ENCODE data around the gene EEF2K.
A peak's percentile ranks its signal among the peaks of the same experiment; 100 is the strongest.

EEF2K gene

DNA sequence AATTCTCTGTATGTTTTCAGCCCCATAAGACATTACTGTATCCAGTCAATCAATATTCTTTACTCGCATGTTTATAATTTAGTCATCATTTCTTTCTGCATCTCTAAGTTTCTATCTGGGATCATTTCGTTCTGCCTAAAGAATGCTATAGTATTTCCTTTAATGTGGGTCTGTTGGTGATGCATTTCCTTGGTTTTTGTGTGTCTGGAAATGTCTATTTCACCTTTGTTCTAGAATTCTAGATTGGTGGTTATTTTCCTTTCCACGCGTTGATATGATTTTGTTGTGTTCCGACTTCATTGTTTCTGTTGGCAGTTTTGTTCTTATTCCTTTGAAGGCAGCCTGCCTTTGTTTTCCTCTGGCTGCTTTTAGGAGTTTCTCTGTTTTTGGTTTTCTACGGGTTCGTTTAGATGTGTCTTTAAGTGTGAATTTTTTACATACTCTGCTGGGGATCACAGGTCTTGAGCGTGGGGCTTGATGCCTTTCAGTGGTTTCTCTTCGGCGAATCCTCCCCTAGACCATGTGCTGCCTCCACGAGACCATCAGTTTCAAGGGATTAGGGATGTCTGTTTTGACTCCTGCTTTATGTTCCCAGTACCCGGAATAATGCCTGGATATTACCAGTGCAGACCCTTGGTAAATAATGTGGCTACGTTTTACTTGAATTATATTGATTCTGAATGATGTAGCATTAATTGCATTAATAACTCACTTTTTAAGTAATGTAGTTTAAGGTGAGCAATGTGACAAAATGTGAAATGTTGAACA lies 114.7 kb downstream of the EEF2K start:
- DNase-seq = no peak

DNA sequence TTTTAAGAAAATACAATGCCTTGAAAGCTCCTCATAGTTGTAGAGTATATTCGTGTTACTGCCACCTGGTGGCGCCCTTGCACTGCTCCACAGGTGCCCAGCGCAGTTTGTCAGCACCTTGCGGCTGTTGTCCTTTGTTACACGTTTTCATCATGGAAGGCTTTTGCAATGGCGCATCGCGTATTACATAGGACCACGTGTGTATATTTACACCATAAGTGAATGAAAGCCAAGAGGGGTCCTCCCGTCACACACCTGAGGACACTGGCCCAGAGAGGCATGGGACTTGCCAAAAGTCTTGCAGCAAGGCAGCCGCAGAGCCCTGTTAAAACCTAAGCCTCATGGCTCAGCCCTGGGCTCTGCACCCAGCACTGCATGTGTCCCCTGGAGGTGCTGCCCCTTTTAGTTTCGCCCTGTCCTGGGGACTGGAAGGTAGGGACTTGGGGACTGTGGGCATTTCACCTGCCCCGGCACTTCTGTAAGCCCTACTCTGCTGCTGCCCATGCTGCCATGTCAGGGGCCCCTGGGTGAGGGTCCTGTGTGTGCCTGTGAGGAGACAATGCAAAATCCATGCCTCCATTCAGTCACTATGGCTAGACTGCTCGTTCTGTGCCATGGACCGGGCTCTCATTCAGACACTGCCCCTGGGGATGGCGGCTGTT lies 115.4 kb downstream of the EEF2K start:
- peak; percentile 50 for DNase-seq

DNA sequence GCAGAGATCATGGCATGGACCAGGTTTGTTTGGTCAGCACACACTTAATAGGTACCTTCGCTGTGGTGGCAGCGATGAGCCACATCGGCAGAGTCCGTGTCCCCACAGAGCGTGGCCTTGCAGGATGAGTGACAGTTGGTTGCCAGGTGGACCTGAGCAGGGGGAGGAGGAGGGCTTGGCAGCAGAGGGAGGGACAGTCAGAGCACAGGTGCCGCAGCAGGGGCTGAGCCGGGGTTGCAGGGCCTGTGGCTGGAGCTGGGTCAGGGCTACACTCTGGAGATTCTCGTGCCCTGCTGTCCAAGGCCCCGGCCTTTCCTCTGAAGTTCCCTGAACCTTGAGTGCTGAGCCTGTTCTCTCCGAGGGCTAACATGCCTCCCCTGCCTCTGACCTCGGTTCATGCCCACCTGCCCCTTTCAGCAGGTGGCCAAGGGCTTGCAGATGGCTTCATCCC lies 116.0 kb downstream of the EEF2K start:
- DNase-seq = no peak

DNA sequence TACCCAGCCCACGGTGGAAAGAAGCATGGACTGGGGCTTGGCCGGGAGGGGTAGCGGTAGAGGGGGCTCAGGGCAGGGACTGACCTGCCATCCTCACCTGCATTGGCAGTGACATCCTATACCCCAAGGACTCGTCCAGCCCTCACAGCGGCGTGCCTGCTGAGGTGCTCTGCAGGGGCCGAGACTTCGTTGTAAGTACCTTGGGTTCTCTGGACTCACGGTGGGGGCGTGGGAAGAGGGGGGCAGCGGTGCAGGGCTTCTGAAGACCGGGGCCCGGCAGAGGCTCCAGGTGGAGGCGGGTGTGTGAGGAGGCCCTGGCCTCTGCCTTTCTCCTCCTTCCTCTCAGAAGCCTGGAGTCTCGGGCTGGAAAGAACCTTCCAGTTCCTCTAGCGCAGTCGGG lies 116.7 kb downstream of the EEF2K start:
- DNase-seq = no peak

DNA sequence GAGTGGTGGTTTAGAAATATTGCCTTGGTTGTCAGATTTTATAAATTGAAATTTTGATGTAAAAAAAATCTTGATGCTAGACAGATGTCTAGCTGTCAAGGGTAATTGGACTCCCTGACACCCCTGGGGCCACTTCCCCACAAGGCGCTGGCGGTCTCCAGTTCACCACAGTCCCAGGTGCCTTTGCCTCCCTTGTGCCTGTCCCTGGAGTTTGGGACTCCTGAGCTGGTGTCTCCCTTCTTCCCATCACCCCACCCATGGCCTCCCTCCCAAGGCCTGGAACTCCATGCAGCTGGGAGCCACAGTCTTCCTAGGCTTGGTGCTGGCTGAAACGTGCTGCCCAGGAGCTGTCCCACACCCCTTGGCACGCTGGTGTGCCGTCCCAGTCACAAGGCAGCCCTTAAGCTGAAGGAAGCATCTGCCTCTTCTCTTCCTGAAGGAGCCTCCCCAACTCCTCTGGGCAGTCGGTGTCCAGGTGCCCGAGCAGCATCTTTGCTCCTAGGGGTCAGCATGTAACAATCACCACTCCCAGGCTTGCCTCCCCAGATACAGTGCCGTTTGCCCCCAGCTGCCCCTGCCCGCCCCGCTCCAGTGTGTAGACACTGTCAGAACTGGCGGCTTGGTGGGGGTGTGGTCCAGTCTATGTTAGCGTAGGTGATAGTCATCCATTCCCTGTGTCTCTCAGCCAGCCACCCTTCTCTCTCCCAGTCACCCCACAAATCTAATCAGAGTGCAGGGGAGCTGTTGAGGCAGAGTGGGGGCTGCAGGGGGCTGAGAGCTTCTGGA lies 117.3 kb downstream of the EEF2K start:
- DNase-seq = no peak

DNA sequence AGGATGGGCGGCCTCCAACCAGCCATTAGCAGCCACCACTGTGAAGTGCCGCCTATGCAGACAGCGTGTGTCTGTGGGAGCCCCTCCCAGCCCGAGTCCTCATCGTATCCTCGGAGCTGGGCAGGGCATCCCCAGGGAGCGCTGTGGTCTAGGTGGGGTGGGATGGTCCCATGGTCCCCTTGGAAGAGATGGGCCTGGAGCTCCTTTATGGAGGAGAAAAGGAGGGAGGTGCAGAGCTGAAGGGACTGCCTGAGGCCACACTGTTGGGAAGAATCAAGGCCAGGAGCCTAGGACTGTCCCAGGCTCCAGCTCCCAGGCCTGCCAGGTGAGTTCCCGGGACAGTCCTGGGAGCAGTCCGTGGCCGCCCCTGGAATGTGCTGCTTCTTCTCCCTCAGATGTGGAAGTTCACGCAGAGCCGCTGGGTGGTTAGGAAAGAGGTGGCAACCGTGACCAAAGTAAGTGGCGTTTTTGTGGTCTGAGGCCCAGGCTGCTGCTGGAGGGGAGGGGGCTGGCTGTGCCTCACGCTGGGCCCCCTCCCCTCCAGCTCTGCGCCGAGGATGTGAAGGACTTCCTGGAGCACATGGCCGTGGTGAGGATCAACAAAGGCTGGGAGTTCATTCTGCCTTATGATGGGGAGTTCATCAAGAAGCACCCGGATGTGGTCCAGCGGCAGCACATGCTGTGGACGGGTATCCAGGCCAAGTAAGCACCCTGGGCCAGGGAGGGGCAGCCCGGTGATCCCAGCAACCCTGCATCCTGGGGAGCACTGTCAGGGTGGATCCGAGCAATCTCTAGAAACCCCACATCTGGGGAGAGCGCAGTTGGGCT lies 118.1 kb downstream of the EEF2K start:
- no peak for DNase-seq

DNA sequence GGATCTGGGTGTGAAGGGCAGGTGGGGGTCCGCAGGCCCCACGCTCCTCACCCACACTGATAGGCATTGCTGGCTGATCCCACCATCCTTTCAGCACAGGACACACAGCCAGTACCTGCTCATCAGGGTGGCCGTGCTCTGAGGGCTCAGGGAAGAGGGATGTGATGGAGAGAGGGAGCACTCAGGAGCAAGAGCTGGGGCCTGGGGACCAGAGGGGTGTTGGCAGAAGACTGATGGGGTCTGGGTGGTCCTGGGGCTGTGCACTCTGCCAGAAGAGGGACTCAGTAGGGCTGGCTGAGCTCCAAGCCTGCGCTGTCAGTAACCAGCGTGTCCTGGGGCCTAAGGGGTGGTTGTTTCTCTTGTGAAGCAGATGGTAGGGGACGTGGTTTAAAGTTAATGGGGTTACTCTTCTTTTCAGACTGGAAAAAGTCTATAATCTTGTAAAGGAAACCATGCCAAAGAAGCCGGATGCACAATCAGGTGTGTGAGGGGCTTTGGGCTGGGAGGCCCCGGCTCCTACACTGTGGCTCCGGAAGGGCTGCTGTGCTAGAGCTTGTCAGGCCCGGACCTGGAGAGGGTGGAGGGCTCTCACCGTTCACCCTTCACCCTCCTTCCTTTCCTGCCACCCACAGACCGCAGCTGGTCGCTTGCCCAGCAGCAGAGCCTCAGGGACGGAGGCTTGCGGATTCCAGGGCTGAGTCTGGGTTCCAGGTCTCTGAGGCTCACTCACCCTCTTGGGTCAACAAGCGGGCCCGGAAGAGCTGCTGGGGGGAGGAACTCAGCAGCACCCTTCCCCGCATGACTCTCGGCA lies 118.9 kb downstream of the EEF2K start:
- DNase-seq = no peak

DNA sequence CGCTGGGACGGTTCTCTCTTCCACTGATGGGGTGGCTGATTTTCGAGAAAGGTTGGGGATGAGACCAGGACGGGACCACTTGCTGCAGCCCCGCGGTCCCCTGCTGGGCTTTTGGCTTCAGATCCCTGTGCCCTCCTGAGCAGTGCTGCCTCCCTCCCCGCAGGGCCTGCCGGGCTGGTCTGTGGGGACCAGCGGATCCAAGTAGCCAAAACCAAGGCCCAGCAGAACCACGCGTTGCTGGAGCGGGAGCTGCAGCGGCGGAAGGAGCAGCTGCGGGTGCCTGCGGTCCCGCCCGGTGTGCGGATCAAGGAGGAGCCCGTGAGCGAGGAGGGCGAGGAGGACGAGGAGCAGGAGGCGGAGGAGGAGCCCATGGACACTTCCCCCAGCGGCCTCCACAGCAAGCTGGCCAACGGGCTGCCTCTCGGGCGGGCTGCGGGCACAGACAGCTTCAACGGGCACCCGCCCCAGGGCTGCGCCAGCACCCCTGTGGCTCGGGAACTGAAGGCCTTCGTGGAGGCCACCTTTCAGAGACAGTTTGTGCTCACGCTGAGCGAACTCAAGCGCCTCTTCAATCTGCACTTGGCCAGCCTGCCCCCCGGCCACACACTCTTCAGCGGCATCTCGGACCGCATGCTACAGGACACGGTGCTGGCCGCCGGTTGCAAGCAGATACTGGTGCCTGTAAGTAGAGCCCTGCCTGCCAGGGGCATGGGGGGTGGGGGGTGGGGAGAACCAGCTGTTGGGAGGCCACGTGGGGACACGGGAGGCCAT lies 119.7 kb downstream of the EEF2K start:
- no peak for DNase-seq

DNA sequence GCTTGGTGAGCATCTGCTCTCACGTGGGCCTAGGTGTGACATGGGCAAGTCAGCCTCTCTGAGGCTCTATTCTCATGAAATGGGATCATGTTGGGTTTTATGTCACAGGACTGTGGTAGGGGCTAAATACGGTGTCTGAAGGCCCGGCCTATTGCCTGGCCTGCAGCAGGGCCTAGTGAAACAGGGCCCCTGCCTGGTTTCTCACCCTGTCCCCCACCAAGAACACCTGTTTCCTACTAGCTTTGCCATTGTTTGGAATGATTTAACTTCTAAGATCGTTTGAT lies 120.2 kb downstream of the EEF2K start:
- DNase-seq = no peak

DNA sequence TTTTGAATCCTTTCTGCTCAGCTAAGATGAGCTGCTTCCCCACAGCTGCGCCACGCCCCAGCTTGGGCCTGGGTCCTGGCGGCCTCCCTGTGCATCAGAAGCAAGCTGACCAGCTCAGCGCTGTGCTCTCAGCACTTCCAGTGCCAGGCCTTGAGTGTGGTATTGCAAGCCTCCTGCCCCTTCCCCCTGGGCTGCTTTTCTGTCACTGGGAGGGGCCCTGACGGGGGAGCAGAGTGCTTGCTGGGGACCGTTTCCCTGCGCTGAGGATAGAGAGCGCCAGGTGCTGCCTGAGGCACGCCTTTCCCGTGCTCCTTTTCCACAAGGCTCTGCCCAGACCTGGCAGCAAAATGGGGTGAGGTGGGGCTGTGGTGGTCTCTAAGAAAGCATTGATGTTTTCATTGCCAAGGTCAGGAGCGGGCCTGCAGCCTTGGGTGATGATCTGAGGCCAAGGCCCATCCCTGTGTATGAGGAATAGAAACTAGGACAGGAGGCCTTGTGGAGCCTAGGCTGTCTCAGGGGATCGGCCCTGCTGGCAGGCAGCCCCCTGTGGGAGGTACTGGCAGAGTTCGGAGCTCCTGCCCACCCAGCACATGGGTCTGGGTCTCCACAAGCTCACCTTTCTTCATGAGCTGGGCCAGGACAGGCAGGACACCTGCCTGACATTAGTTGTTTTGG lies 120.8 kb downstream of the EEF2K start:
- no peak for DNase-seq

DNA sequence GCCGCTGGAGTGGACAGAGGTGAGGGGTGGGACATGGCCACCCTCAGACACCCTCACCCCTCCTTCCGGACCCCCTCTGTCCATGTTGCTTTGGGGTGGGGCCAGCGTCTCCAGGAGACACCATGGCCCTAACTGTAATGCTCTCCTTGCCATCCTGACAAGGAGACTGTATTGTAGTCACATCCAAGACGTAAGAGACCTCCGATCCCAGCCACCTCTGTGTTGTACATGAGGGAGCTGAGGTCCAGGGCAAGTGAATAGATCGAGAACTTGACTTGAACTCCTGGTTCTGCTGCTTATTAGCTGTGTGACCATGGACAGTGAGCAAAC lies 121.3 kb downstream of the EEF2K start:
- DNase-seq = no peak

DNA sequence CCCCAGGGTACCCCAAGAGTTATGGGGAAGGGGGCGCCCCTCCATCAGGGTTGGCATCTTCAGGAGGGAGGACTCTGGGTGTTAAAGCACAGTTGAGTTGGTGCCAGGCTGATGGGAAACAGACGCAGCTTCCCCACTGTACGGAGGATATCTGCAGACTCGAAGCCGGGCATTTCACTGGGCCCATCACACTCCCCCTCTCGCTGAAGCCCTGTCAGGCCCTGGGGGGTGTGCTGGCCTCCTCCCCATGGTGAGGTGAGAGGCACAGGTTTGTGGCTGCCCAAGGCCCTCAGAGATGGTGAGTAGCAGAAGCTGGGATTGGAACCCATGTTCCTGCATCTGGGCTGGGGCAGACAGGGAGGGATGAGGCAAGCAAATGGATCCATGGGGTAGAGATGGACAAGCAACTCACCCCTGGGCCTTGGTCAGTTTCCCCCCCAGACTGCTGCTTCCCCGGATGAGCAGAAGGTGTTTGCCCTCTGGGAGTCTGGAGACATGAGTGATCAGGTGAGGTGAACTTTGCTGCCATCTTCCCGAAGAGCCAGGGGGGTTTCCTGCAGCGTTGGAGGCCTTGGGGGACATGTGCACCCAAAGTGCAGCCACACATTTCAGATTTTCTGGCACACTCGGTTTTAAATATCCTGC lies 122.1 kb downstream of the EEF2K start:
- no peak for DNase-seq

DNA sequence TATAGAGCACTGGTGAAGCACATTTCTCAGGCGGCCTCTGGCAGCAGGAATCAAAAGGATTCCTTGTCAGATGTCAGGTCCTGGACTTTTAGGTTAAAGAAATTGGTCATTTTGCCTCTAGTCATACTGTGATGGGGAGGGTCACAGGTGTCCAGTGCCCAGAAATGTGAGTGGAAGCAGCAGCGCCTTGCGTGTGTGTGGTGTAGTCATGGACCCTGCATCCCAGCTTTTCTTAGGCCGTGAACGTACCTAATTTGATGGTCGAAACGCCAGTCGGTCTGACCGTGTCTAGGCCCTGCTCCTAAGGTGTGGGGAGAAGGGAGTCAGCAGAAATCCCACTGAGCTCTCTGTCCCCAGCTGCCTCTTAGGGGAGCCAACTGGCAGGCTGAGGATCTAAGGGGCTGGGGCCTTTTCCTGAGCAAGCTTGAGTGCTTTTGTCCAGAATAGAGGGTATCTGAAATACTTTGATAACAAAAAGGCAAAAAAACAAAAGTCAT lies 123.2 kb downstream of the EEF2K start:
- DNase-seq = no peak

DNA sequence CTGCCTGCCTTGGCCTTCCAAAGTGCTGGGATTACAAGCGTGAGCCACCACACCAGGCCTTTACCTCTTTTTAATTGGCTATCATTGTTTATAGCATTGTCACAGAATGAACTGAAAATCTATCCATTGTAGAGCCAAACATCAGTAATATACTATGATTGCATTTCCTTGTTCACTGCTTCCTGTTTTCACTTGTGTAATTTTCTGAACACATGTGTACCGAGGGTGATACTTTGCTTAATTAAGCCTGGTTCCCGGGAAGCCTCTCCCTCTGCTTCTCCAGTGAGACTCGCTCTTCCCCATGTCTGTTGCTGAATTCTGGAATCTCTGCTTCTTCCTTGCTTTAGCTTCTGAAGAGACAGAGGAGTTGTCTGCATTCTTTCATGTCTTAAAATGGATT lies 124.2 kb downstream of the EEF2K start:
- DNase-seq = no peak

DNA sequence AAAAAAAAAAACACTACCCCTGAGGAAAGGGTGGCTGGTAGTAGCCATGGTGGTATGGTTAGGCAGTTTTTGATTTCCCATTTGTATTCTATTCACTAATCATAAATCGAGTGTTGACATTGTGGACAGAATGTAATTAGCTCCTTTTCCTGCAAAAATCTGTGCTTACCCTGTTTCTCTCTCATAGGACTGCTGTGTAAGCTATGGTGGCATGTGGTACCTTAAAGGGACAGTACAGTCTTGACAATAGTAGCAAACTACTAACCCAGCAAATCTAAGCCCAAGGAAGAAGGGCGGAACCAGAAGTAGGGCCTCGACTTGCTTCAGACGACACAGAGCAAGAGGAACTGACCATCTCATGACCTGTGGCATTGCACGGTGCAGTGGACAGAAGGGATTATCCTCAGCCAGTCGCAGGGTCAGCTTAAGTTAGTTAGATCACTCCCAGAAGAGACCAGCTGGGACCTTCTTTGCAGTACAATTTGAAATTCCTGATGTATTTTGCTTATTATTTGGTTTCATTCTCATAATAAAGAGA lies 127.4 kb downstream of the EEF2K start:
- no peak for DNase-seq

DNA sequence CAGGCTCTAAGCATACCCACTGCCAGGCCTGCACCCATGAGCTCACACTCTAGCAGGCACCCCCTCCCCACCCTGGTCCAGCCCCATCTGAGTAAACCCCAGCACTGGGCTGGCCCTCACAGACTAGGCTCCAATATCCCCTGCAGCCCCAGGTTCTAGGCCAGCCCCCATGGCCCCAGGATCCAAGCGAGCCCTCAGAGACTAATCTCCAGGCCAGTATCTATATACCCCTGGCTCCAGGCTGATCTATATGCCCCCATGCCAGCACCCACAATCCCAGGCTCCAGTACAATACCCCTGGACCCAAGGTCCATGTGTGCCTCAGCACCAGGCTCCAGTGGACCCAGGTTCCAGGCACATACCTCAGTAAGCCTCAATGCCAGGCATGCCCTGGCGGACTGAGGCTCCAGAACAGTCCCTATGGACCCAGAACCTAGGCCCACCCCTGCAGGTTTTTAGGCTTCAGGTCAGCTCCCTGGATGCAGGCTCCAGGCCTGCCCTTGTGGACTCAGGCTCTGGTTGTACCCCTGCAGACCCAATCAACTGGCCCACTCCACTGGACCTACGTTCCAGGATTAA lies 129.7 kb downstream of the EEF2K start:
- DNase-seq = no peak

DNA sequence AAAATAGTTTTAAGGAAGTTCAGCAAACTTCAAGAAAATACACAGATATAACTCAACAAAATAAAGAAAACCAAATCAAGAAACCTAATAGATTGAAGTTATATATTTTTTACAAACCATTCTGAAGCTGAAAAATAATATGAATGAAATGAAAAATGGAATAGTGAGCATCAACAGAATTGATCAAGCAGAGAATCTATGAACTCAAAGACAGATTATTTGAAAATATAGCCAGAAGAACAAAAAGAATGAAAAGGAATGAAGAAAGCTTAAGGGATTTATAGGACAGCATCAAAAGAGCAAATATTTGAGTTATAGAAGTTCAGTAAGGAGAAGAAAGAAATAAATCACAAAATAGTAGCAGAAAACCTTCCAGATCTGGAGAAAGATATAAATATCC lies 130.5 kb downstream of the EEF2K start:
- no peak for DNase-seq

DNA sequence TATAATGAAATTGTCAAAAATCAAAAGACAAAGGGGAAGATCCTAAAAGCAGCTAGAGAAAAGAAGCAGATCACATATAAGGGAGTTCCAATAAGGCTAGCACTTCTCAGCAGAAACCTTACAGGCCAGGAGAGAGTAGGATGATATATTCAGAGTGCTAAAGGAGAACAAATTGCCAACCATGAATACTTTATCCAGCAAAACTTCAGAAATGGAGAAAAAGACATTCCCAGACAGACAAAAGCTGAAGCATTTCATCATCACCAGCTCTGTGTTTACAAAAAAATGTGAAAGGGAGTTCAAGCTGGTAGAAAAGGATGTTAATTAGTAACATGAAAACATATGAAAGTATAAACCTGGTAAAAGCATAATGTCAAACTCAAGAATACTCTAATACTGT lies 131.0 kb downstream of the EEF2K start:
- no peak for DNase-seq

DNA sequence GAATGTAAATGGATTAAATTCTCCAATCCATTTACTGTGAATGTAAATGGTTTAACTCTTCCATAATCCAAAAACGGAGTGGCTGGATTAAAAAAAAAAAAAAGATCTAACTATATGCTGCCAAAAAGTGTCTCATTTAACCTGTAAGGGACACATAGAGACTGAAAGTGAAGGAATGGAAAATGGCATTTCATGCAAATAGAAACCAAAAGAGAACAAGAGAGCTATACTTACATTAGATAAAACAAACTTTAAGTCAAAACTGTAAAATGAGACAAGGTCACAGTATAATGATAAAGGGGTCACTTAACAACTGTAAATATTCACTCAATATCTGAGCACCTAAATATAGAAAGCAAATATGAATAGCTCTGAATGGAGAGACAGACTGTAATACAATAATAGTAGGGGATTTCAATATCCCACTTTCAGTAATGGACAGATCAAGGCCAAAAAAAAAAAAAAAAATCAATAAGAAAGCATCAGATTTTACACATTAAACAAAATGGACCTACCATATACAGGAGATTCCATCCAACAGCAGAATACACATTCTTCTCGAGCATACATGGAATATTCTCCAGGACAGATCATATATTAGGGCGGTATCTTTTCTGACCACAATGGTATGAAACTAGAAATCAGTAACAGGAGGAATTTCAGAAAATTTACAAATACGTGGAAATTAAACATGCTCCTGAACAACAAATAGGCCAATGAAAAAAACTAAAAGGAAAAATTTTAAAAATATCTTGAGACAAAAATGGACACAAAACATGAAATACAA lies 132.0 kb downstream of the EEF2K start:
- no peak for DNase-seq

Data from NCI-H774 (cell line).